Neural progenitor cell (in vitro differentiated cells): Measurements from ENCODE around the gene EPB41L4B. TPM values are rescaled to one million over a fixed set of nuclear protein-coding genes. Genes with fewer than 3 reads are reported as not detected.
"Not testable (repeated sequence)": the region's sequence is repeated elsewhere in the genome, so short reads cannot be mapped to it uniquely, and the experiment has no call there.

ENCODE experiments used
- DNase-seq: peaks from one replicate; pipeline ENCODE4 v3.0.0-alpha.2; 2016; ENCODE audit warnings: low spot score
- H2AFZ ChIP-seq: fragments of 200-600 bp; sonication (generic); replicated peaks from 2 replicates; pipeline ENCODE4 v1.6.1; 2016; ENCODE audit warnings: antibody characterized with exemption
- H3F3A ChIP-seq: fragments of 200-600 bp; sonication (generic); 2 replicates; pipeline ENCODE4 v1.6.1; 2016; ENCODE audit warnings: antibody characterized with exemption, low read depth
- H3K27ac ChIP-seq: fragments of 200-600 bp; sonication (generic); 2 replicates; pipeline ENCODE4 v1.5.1; 2016; ENCODE audit warnings: mild to moderate bottlenecking
- H3K27me3 ChIP-seq: fragments of 200-600 bp; sonication (generic); 2 replicates; pipeline ENCODE4 v1.6.1; 2016; ENCODE audit warnings: mild to moderate bottlenecking, moderate library complexity
- H3K36me3 ChIP-seq: fragments of 200-600 bp; sonication (generic); 2 replicates; pipeline ENCODE4 v1.5.1; 2016
- H3K4me1 ChIP-seq: fragments of 200-600 bp; sonication (generic); 2 replicates; pipeline ENCODE4 v1.6.1; 2016; ENCODE audit warnings: mixed run types
- H3K4me2 ChIP-seq: fragments of 200-600 bp; sonication (generic); 2 replicates; pipeline ENCODE4 v1.6.1; 2016
- H3K4me3 ChIP-seq: fragments of 200-600 bp; sonication (generic); 2 replicates; pipeline ENCODE4 v1.5.1; 2016
- H3K79me2 ChIP-seq: fragments of 200-600 bp; sonication (generic); 2 replicates; pipeline ENCODE4 v1.6.1; 2016; ENCODE audit warnings: low read depth
- H3K9ac ChIP-seq: fragments of 200-600 bp; sonication (generic); 2 replicates; pipeline ENCODE4 v1.6.1; 2016
- H3K9me3 ChIP-seq: fragments of 200-600 bp; sonication (generic); 2 replicates; pipeline ENCODE4 v1.5.1; 2016; ENCODE audit warnings: low read depth
- H4K20me1 ChIP-seq: fragments of 200-600 bp; sonication (generic); 2 replicates; pipeline ENCODE4 v1.6.1; 2016; ENCODE audit warnings: low read depth
- H3K27ac Mint-ChIP-seq: 3 replicates; pipeline ENCODE4 v1.8.0; 2021; ENCODE audit warnings: mixed read lengths
- H3K27me3 Mint-ChIP-seq: 2 replicates; pipeline ENCODE4 v1.8.0; 2022; ENCODE audit warnings: low read depth, mild to moderate bottlenecking, inconsistent platforms, moderate library complexity, mixed read lengths; ENCODE audit not compliant: insufficient read depth
- H3K36me3 Mint-ChIP-seq: 3 replicates; pipeline ENCODE4 v1.8.0; 2021; ENCODE audit warnings: mixed read lengths
- H3K4me1 Mint-ChIP-seq: 3 replicates; pipeline ENCODE4 v1.8.0; 2021; ENCODE audit warnings: mixed read lengths
- H3K4me3 Mint-ChIP-seq: 3 replicates; pipeline ENCODE4 v1.8.0; 2021; ENCODE audit warnings: mild to moderate bottlenecking, moderate library complexity, mixed read lengths
- H3K9me3 Mint-ChIP-seq: 3 replicates; pipeline ENCODE4 v1.8.0; 2020; ENCODE audit warnings: mixed read lengths
- EZH2 ChIP-seq: fragments of 200-600 bp; sonication (generic); IDR thresholded peaks from 2 replicates; pipeline ENCODE4 v1.6.1; 2017; ENCODE audit warnings: antibody characterized with exemption, mild to moderate bottlenecking, moderate library complexity
- EZH2phosphoT487 ChIP-seq: fragments of 200-600 bp; sonication (generic); IDR thresholded peaks from 2 replicates; pipeline ENCODE4 v1.6.1; 2017; ENCODE audit warnings: antibody characterized with exemption
- total RNA-seq: library from RNA; depleted of rRNA; stranded (reverse); fragments of >200 nt; gene quantifications from 2 replicates; pipeline ENCODE4 v1.2.3, GENCODE V29; 2015; ENCODE audit warnings: low replicate concordance
- TF ChIP-seq, protein P1 (sequence below): fragments of 200-600 bp; sonication (generic); IDR thresholded peaks from 2 replicates; pipeline ENCODE4 v1.5.1; 2017; ENCODE audit warnings: antibody characterized with exemption, mild to moderate bottlenecking

EPB41L4B gene
- total RNA-seq, 1 donor from 2014 or later = 6.2 TPM

DNA sequence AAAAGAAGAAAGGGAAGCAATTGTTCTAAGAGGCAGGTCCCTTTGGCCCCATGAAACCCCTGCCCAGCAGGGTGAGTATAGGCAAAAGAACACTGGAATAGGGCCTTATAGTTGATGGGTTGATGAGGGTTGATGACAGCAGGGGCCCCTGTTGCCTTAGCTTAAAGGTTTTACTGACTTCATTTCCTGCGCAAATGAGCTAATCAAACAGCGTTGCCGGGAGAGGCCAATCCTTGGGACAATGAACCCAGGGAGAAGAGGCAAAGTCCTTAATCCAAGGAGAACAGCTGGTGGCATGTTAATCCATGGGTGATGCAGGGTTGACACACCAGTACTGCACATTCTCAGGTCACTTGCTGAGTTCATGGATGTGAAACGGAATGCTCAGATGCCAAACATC, 22.0 kb upstream of the EPB41L4B start:
- Histone ChIP-seq H3K79me2 (no peaks in the 10 kb centered on the region), H3K27ac (no peak overlapping the region), H3K36me3 (no peaks in the 10 kb centered on the region), H3K4me2 (no peak overlapping the region), H3K4me1 (peaks cover 4% of the 10 kb centered on the region), H2AFZ (peak overlapping the region; percentile 5), H3F3A (peaks cover 5% of the 10 kb centered on the region), H3K27me3 (no peaks in the 10 kb centered on the region), H3K4me3 (no peak overlapping the region), H3K9ac (no peak overlapping the region), H4K20me1 (no peaks in the 10 kb centered on the region), H3K9me3 (no peaks in the 10 kb centered on the region)
- TF ChIP-seq EZH2 (no peak), EZH2phosphoT487 (no peak)
- TF ChIP-seq, protein P1, sequence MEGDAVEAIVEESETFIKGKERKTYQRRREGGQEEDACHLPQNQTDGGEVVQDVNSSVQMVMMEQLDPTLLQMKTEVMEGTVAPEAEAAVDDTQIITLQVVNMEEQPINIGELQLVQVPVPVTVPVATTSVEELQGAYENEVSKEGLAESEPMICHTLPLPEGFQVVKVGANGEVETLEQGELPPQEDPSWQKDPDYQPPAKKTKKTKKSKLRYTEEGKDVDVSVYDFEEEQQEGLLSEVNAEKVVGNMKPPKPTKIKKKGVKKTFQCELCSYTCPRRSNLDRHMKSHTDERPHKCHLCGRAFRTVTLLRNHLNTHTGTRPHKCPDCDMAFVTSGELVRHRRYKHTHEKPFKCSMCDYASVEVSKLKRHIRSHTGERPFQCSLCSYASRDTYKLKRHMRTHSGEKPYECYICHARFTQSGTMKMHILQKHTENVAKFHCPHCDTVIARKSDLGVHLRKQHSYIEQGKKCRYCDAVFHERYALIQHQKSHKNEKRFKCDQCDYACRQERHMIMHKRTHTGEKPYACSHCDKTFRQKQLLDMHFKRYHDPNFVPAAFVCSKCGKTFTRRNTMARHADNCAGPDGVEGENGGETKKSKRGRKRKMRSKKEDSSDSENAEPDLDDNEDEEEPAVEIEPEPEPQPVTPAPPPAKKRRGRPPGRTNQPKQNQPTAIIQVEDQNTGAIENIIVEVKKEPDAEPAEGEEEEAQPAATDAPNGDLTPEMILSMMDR = no peak
- Mint-ChIP-seq H3K36me3 (no peaks in the 10 kb centered on the region), H3K4me3 (no peak overlapping the region), H3K9me3 (peaks cover 2% of the 10 kb centered on the region), H3K27me3 (peaks cover 12% of the 10 kb centered on the region), H3K4me1 (peaks cover under 1% of the 10 kb centered on the region), H3K27ac (no peak overlapping the region)
- DNase-seq = no peak

DNA sequence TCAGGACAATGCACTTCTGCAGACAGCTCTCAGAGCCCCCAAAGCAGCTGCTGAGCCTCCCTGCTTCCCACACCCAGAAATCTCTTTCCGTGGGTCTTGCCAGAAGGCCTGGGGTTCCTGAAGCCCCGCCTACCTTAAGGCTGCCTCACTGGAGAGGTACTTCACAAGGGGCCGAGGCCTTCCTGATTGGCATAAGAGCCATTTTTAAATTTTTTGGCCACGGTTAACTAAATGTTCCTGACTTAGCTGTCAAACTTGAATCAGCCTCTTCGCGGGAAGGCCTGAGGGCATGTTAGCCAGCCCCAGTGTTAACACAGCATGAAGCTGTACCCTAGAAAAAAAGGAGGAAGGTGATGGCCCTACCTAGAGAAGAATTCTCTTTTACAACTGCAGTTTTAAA, 20.7 kb upstream of the EPB41L4B start:
- Mint-ChIP-seq H3K4me3 (no peak overlapping the region), H3K27ac (no peak overlapping the region), H3K36me3 (no peaks in the 10 kb centered on the region), H3K4me1 (peaks cover 3% of the 10 kb centered on the region), H3K9me3 (peaks cover 2% of the 10 kb centered on the region), H3K27me3 (peaks cover 11% of the 10 kb centered on the region)
- Histone ChIP-seq H2AFZ (no peak overlapping the region), H3K9me3 (no peaks in the 10 kb centered on the region), H3K4me1 (peaks cover 4% of the 10 kb centered on the region), H3F3A (peaks cover 5% of the 10 kb centered on the region), H3K79me2 (no peaks in the 10 kb centered on the region), H3K27ac (no peak overlapping the region), H3K4me2 (no peak overlapping the region), H3K9ac (no peak overlapping the region), H3K27me3 (no peaks in the 10 kb centered on the region), H3K4me3 (no peak overlapping the region), H3K36me3 (no peaks in the 10 kb centered on the region), H4K20me1 (no peaks in the 10 kb centered on the region)
- no peak for DNase-seq
- TF ChIP-seq EZH2 = no peak
- TF ChIP-seq, protein P1 = no peak
- no peak for TF ChIP-seq EZH2phosphoT487

DNA sequence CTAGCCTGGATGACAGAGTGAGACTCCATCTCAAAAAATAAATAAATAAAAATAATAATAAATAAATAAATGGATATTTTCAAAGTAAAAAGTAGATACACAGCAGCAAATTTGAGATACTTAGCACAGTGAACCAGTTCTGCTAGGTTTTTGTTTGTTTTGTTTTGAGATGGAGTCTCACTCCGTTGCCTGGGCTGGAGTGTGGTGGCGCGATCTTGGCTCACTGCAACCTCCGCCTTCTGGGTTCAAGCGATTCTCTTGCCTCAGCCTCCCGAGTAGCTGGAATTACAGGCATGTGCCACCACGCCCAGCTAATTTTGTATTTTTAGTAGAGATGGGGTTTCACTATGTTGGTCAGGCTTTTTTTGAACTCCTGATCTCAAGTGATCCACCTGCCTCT, 20.1 kb upstream of the EPB41L4B start:
- H3K4me3 Mint-ChIP-seq, H3K4me3 ChIP-seq, H3K4me1 Mint-ChIP-seq, H3K4me2 ChIP-seq, H3K27me3 ChIP-seq, H2AFZ ChIP-seq, H3F3A ChIP-seq, H3K36me3 Mint-ChIP-seq, H3K4me1 ChIP-seq, H3K9ac ChIP-seq, DNase-seq, H3K27ac Mint-ChIP-seq, H3K9me3 ChIP-seq, H3K79me2 ChIP-seq, H3K36me3 ChIP-seq, H3K9me3 Mint-ChIP-seq, H4K20me1 ChIP-seq, H3K27ac ChIP-seq: not testable (repeated sequence)
- peaks cover 11% of the 10 kb centered on the region for H3K27me3 Mint-ChIP-seq

DNA sequence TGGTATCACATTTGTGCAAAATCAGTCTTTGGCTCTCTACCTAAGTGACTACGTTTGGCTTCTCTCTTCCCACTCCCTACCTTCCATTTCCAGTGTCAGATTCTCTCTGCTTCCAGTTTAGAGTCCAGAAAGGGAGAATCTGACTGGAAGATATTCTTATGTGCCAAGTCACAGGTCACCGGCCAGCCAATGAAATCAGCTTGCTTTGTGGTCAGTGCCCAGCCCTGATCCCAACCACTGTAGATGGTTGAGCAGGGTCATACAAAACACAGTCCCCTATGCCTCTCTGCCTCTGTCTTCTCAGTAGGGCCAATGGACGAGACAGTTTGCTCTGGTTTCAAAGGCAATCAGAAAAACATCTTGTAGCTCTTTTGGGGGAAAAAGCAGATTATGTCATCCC, 15.6 kb upstream of the EPB41L4B start:
- Histone ChIP-seq H3K27me3 (no peaks in the 10 kb centered on the region), H3K79me2 (no peaks in the 10 kb centered on the region), H3K9ac (no peak overlapping the region), H3K36me3 (no peaks in the 10 kb centered on the region), H3K9me3 (no peaks in the 10 kb centered on the region), H3K27ac (no peak overlapping the region), H3K4me1 (no peaks in the 10 kb centered on the region), H4K20me1 (no peaks in the 10 kb centered on the region), H2AFZ (peak overlapping the region; percentile 37), H3F3A (no peaks in the 10 kb centered on the region), H3K4me2 (no peak overlapping the region), H3K4me3 (no peak overlapping the region)
- no peak for DNase-seq
- Mint-ChIP-seq H3K36me3 (no peaks in the 10 kb centered on the region), H3K4me1 (peaks cover 3% of the 10 kb centered on the region), H3K4me3 (no peak overlapping the region), H3K27ac (no peak overlapping the region), H3K27me3 (peaks cover 3% of the 10 kb centered on the region), H3K9me3 (peaks cover 2% of the 10 kb centered on the region)
- TF ChIP-seq EZH2phosphoT487 = no peak
- TF ChIP-seq EZH2 = no peak
- TF ChIP-seq, protein P1 = no peak
